IMR-90 (cell line): Measurements from ENCODE around the gene CGN. TPM values are rescaled to one million over a fixed set of nuclear protein-coding genes. Genes with fewer than 3 reads are reported as not detected.

ENCODE experiments used
- ATAC-seq: fragments of 200-7000 bp; cut with Tn5 transposase; 2 replicates; pipeline ENCODE4 v1.9.1; 2020; ENCODE audit warnings: low read depth, mild to moderate bottlenecking, moderate library complexity
- BruUV-seq: library from RNA; stranded (reverse); fragments of 400-500 nt; replicated peaks from 2 replicates; lab custom pipeline; 2021; lab: Mats Ljungman, UMichigan
- CTCF ChIA-PET: fragments of 300-600 bp; formaldehyde crosslinking; extraction: SDS; loops from one replicate; lab custom pipeline; 2021; ENCODE audit warnings: antibody characterized with exemption; lab: Yijun Ruan, JAX
- POLR2A ChIA-PET: fragments of 300-600 bp; sonication (Branson Sonifier 250); formaldehyde crosslinking; loops from one replicate; lab custom pipeline; 2022; ENCODE audit warnings: antibody characterized with exemption; ENCODE audit not compliant: unreplicated experiment; lab: Charles Lee
- DNase-seq: peaks from one replicate; pipeline ENCODE4 v3.0.0; 2013
- H2AFZ ChIP-seq: replicated peaks from 2 replicates; pipeline ENCODE3; 2013; ENCODE audit warnings: low read length, mild to moderate bottlenecking; ENCODE audit not compliant: poor library complexity
- H2AK5ac ChIP-seq: 2 replicates; pipeline ENCODE4 v1.6.1; 2013; ENCODE audit warnings: low read depth, low read length, inconsistent platforms
- H2AK9ac ChIP-seq: replicated peaks from 2 replicates; pipeline ENCODE3; 2013; ENCODE audit warnings: mild to moderate bottlenecking, low read depth, low read length, moderate library complexity; ENCODE audit not compliant: poor library complexity
- H2BK120ac ChIP-seq: 2 replicates; pipeline ENCODE4 v1.6.1; 2013; ENCODE audit warnings: low read depth, low read length, inconsistent platforms
- H2BK15ac ChIP-seq: 3 replicates; pipeline ENCODE4 v1.6.1; 2013; ENCODE audit warnings: low read depth, low read length, inconsistent platforms
- H2BK20ac ChIP-seq: 2 replicates; pipeline ENCODE4 v1.6.1; 2013; ENCODE audit warnings: low read depth, mild to moderate bottlenecking, inconsistent platforms, low read length, moderate library complexity
- H2BK5ac ChIP-seq: 2 replicates; pipeline ENCODE4 v1.6.1; 2013; ENCODE audit warnings: mild to moderate bottlenecking, low read depth, low read length, inconsistent platforms; ENCODE audit not compliant: poor library complexity, severe bottlenecking
- H3K14ac ChIP-seq: replicated peaks from 2 replicates; pipeline ENCODE4 v1.6.1; 2013; ENCODE audit warnings: low read depth, low read length, inconsistent platforms
- H3K18ac ChIP-seq: 2 replicates; pipeline ENCODE4 v1.6.1; 2013; ENCODE audit warnings: low read depth, low read length, control low read depth
- H3K23ac ChIP-seq: 2 replicates; pipeline ENCODE4 v1.6.1; 2013; ENCODE audit warnings: low read depth, low read length, inconsistent platforms
- H3K27ac ChIP-seq: 2 replicates; pipeline ENCODE4 v1.5.1; 2013; ENCODE audit warnings: mild to moderate bottlenecking, control low read depth, low read length; ENCODE audit not compliant: insufficient read depth
- H3K27me3 ChIP-seq: 2 replicates; pipeline ENCODE4 v1.6.1; 2013; ENCODE audit warnings: low read length; ENCODE audit not compliant: control insufficient read depth, insufficient read depth
- H3K36me3 ChIP-seq: 2 replicates; pipeline ENCODE4 v1.6.1; 2013; ENCODE audit warnings: low read length, mixed read lengths; ENCODE audit not compliant: control insufficient read depth, insufficient read depth
- H3K4ac ChIP-seq: 2 replicates; pipeline ENCODE4 v1.6.1; 2013; ENCODE audit warnings: low read depth, low read length, inconsistent platforms
- H3K4me1 ChIP-seq: 2 replicates; pipeline ENCODE4 v1.6.1; 2013; ENCODE audit warnings: low read length, mixed read lengths; ENCODE audit not compliant: control insufficient read depth, insufficient read depth
- H3K4me2 ChIP-seq: 2 replicates; pipeline ENCODE4 v1.6.1; 2013; ENCODE audit warnings: low read depth, mild to moderate bottlenecking, control low read depth, low read length, moderate library complexity
- H3K4me3 ChIP-seq: 2 replicates; pipeline ENCODE4 v1.5.1; 2013; ENCODE audit warnings: low read depth, mild to moderate bottlenecking, control low read depth, low read length, moderate library complexity; ENCODE audit not compliant: insufficient read depth
- H3K56ac ChIP-seq: 2 replicates; pipeline ENCODE4 v1.6.1; 2013; ENCODE audit warnings: low read length, inconsistent platforms; ENCODE audit not compliant: insufficient read depth; ENCODE audit errors: extremely low read depth
- H3K79me1 ChIP-seq, 2 experiments: 2 replicates each; pipeline ENCODE4 v1.6.1; 2013; ENCODE audit warnings: low read length in 2 of 2, inconsistent platforms in 1 of 2, low read depth in 1 of 2
- H3K9ac ChIP-seq: 2 replicates; pipeline ENCODE4 v1.6.1; 2013; ENCODE audit warnings: low read depth, low read length, control low read depth
- H3K9me1 ChIP-seq: 2 replicates; pipeline ENCODE4 v1.6.1; 2013; ENCODE audit warnings: low read length, inconsistent platforms; ENCODE audit not compliant: insufficient read depth
- H3K9me3 ChIP-seq: 2 replicates; pipeline ENCODE4 v1.6.1; 2013; ENCODE audit warnings: low read length; ENCODE audit not compliant: control insufficient read depth, insufficient read depth
- H4K20me1 ChIP-seq: 2 replicates; pipeline ENCODE4 v1.6.1; 2013; ENCODE audit warnings: low read length, inconsistent platforms; ENCODE audit not compliant: insufficient read depth
- H4K5ac ChIP-seq: 2 replicates; pipeline ENCODE4 v1.6.1; 2013; ENCODE audit warnings: mild to moderate bottlenecking, low read depth, low read length, control low read depth
- H4K8ac ChIP-seq, 2 experiments: 2 replicates each; pipeline ENCODE4 v1.6.1; 2013; ENCODE audit warnings: low read depth in 2 of 2, low read length in 2 of 2, control low read depth in 1 of 2, inconsistent platforms in 1 of 2
- H4K91ac ChIP-seq: 2 replicates; pipeline ENCODE4 v1.6.1; 2013; ENCODE audit warnings: low read depth, low read length, inconsistent platforms; ENCODE audit not compliant: insufficient read depth
- CEBPB ChIP-seq: IDR thresholded peaks from 2 replicates; pipeline ENCODE4 v1.6.1; 2012; ENCODE audit warnings: low read depth, low read length, improper control_type of control experiment
- ELK1 ChIP-seq: fragments of 150-350 bp; IDR thresholded peaks from 2 replicates; pipeline ENCODE4 v1.6.1; 2016; ENCODE audit warnings: low read depth, mild to moderate bottlenecking, low read length, moderate library complexity, borderline replicate concordance
- FOS ChIP-seq: fragments of 150-350 bp; IDR thresholded peaks from 2 replicates; pipeline ENCODE4 v1.6.1; 2016; ENCODE audit warnings: low read depth, low read length
- MAFK ChIP-seq: IDR thresholded peaks from 2 replicates; pipeline ENCODE4 v1.6.1; 2012; ENCODE audit warnings: low read depth, low read length, improper control_type of control experiment
- MAZ ChIP-seq: IDR thresholded peaks from 2 replicates; pipeline ENCODE4 v1.6.1; 2012; ENCODE audit warnings: low read depth, mild to moderate bottlenecking, low read length, improper control_type of control experiment, moderate library complexity, borderline replicate concordance
- RAD21 ChIP-seq: IDR thresholded peaks from 2 replicates; pipeline ENCODE4 v1.6.1; 2012; ENCODE audit warnings: low read length, improper control_type of control experiment
- RCOR1 ChIP-seq: IDR thresholded peaks from 2 replicates; pipeline ENCODE4 v1.6.1; 2012; ENCODE audit warnings: mild to moderate bottlenecking, low read length, improper control_type of control experiment; ENCODE audit not compliant: insufficient replicate concordance
- RFX5 ChIP-seq: IDR thresholded peaks from 2 replicates; pipeline ENCODE4 v1.8.0; 2012; ENCODE audit warnings: low read depth, mild to moderate bottlenecking, low read length, moderate library complexity
- WGBS, 2 experiments: methylation state at CpG; one replicate each; pipeline versions ENCODE4 v1.1.5 to v1.1.7; 2013; ENCODE audit warnings: missing lambda C conversion rate in 2 of 2; ENCODE audit not compliant: insufficient read length in 1 of 2; ENCODE audit errors: extremely low coverage in 2 of 2; 5-methylcytosine and 5-hydroxymethylcytosine counted together
- dilution Hi-C: fragments of 300-500 bp; cut with HindIII; formaldehyde crosslinking; loops from one replicate; pipeline ENCODE4 v1.14.3; 2018; ENCODE audit warnings: low sequenced_read_pairs; ENCODE audit not compliant: unreplicated experiment
- in situ Hi-C: fragments of 300-500 bp; cut with MboI; formaldehyde crosslinking; loops from 3 replicates; pipeline ENCODE4 v1.14.3; 2019; ENCODE audit warnings: low sequenced_read_pairs, inconsistent platforms, mixed read lengths
- intact Hi-C: fragments of 100-400 bp; cut with micrococcal nuclease; formaldehyde crosslinking; loops from 2 replicates; pipeline ENCODE4 v1.10.0; 2022
- polyA plus RNA-seq, 3 experiments: library from polyadenylated mRNA; depleted of rRNA; stranded (reverse); fragments of >200 nt; gene quantifications; 2 replicates each; pipeline ENCODE4 v1.2.3, GENCODE V29; 2012; ENCODE audit warnings: low replicate concordance in 1 of 3
- total RNA-seq: library from RNA; depleted of rRNA; stranded (reverse); fragments of >200 nt; gene quantifications from 2 replicates; pipeline ENCODE4 v1.2.3, GENCODE V29; 2012
- TF ChIP-seq, protein P1 (sequence below): fragments of 150-350 bp; IDR thresholded peaks from 2 replicates; pipeline ENCODE4 v1.6.1; 2017; ENCODE audit warnings: mild to moderate bottlenecking, antibody characterized with exemption, low read length, low read depth

The CGN gene
- total and polyA plus RNA-seq, 2 of the 4 experiments (the other 2 are of a cell fraction) = 0.34 to 0.36 TPM

- no peak overlapping the region for H4K8ac ChIP-seq
- H2BK20ac ChIP-seq = no peak overlapping the region
- H3K79me1 ChIP-seq = no peaks in the 10 kb centered on the region
- no peak overlapping the region for H3K27ac ChIP-seq
- POLR2A ChIA-PET = no interaction called here
- no peaks in the 10 kb centered on the region for H4K20me1 ChIP-seq
- no peak overlapping the region for H3K4ac ChIP-seq
- intact Hi-C loops = loop anchor here (5.0 kb wide), 1 partner anchor 38 kb away; no protein-coding TSS in a partner anchor
- no peak overlapping the region for H4K91ac ChIP-seq
- no TSS peak for BruUV-seq
- H3K23ac ChIP-seq = no peak overlapping the region
- no peaks in the 10 kb centered on the region for H3K9me3 ChIP-seq
- H3K4me2 ChIP-seq = no peak overlapping the region
- no peak overlapping the region for H2AK9ac ChIP-seq
- TF ChIP-seq ELK1 (no peak), RFX5 (no peak), MAFK (no peak), RAD21 (no peak), FOS (no peak), RCOR1 (no peak), CEBPB (no peak), MAZ (no peak)
- TF ChIP-seq, protein P1, sequence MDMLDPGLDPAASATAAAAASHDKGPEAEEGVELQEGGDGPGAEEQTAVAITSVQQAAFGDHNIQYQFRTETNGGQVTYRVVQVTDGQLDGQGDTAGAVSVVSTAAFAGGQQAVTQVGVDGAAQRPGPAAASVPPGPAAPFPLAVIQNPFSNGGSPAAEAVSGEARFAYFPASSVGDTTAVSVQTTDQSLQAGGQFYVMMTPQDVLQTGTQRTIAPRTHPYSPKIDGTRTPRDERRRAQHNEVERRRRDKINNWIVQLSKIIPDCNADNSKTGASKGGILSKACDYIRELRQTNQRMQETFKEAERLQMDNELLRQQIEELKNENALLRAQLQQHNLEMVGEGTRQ = no peak
- no CpG with 5 or more reads among the region's 9 CpGs for WGBS, 2 experiments
- no peak overlapping the region for H3K18ac ChIP-seq
- H3K9ac ChIP-seq = no peak overlapping the region
- H3K56ac ChIP-seq = no peak overlapping the region
- H3K4me1 ChIP-seq = peaks cover 4% of the 10 kb centered on the region
- no peak overlapping the region for H4K5ac ChIP-seq
- peaks cover 33% of the 10 kb centered on the region for H3K27me3 ChIP-seq
- 0 out of 2 replicates have a peak, but pooled peaks cover 3% of the 10 kb centered on the region for H3K9me1 ChIP-seq
- ATAC-seq = no peak
- no peak overlapping the region for H2BK120ac ChIP-seq
- dilution Hi-C loops = no loop called here
- CTCF ChIA-PET = no interaction called here
- no peak overlapping the region for H2AK5ac ChIP-seq
- no peak overlapping the region for H2BK15ac ChIP-seq
- H2BK5ac ChIP-seq = no peak overlapping the region
- H3K36me3 ChIP-seq = no peaks in the 10 kb centered on the region
- no peak overlapping the region for H3K14ac ChIP-seq
- DNase-seq = no peak
- H3K4me3 ChIP-seq = no peak overlapping the region
- peak overlapping the region; percentile 35 for H2AFZ ChIP-seq
- in situ Hi-C loops = no loop called here
Measured at GRCh38 chr1:151510020-151510405, 1.2 kb upstream of the CGN start.
